Hepatocyte (in vitro differentiated cells): ENCODE data around the gene CDS2. TPM values are rescaled to one million over a fixed set of nuclear protein-coding genes. Genes with fewer than 3 reads are reported as not detected.

ENCODE experiments used
- DNase-seq: peaks from one replicate; pipeline ENCODE4 v3.0.0-alpha.2; 2016; ENCODE audit warnings: low spot score
- H2AFZ ChIP-seq: fragments of 200-600 bp; sonication (generic); 2 replicates; pipeline ENCODE4 v1.6.0; 2016; ENCODE audit warnings: antibody characterized with exemption, mild to moderate bottlenecking
- H3K27ac ChIP-seq: fragments of 200-600 bp; sonication (generic); 2 replicates; pipeline ENCODE4 v1.5.1; 2016; ENCODE audit warnings: mild to moderate bottlenecking
- H3K27me3 ChIP-seq: fragments of 200-600 bp; sonication (generic); 2 replicates; pipeline ENCODE4 v1.6.1; 2016
- H3K36me3 ChIP-seq: fragments of 200-600 bp; sonication (generic); replicated peaks from 2 replicates; pipeline ENCODE4 v1.5.1; 2016; ENCODE audit warnings: low read depth; ENCODE audit not compliant: insufficient read depth
- H3K4me1 ChIP-seq: fragments of 200-600 bp; sonication (generic); 2 replicates; pipeline ENCODE4 v1.5.1; 2016; ENCODE audit warnings: mild to moderate bottlenecking, moderate library complexity; ENCODE audit not compliant: insufficient read depth
- H3K4me2 ChIP-seq: fragments of 200-600 bp; sonication (generic); 2 replicates; pipeline ENCODE4 v1.6.0; 2016
- H3K4me3 ChIP-seq: fragments of 200-600 bp; sonication (generic); 2 replicates; pipeline ENCODE4 v1.5.1; 2016; ENCODE audit warnings: mild to moderate bottlenecking
- H3K79me2 ChIP-seq: fragments of 200-600 bp; sonication (generic); 2 replicates; pipeline ENCODE4 v1.6.0; 2017; ENCODE audit warnings: mild to moderate bottlenecking
- H3K9me2 ChIP-seq: fragments of 200-600 bp; sonication (generic); replicated peaks from 2 replicates; pipeline ENCODE4 v1.6.0; 2017; ENCODE audit warnings: mild to moderate bottlenecking; ENCODE audit not compliant: insufficient read depth
- H3K9me3 ChIP-seq: fragments of 200-600 bp; sonication (generic); 2 replicates; pipeline ENCODE4 v1.5.1; 2016; ENCODE audit warnings: low read depth, mild to moderate bottlenecking
- H4K20me1 ChIP-seq: fragments of 200-600 bp; sonication (generic); 2 replicates; pipeline ENCODE4 v1.6.0; 2016; ENCODE audit warnings: mild to moderate bottlenecking; ENCODE audit not compliant: insufficient read depth, poor library complexity, severe bottlenecking
- EZH2 ChIP-seq: fragments of 200-600 bp; sonication (generic); IDR thresholded peaks from 2 replicates; pipeline ENCODE4 v1.6.1; 2016; ENCODE audit warnings: antibody characterized with exemption, mild to moderate bottlenecking, borderline replicate concordance
- EZH2phosphoT487 ChIP-seq: fragments of 200-600 bp; sonication (generic); IDR thresholded peaks from one replicate; pipeline ENCODE4 v1.6.1; 2018; ENCODE audit warnings: antibody characterized with exemption, mild to moderate bottlenecking, low read depth, moderate library complexity; ENCODE audit not compliant: unreplicated experiment, severe bottlenecking
- WGBS: methylation state at CpG from one replicate; pipeline ENCODE4 v1.1.6; 2016; ENCODE audit warnings: low lambda C conversion rate; ENCODE audit errors: missing lambda C conversion rate; 5-methylcytosine and 5-hydroxymethylcytosine counted together
- polyA plus RNA-seq: library from polyadenylated mRNA; unstranded; fragments of >200 nt; fragmentation: Nextera tagmentation; extraction: Ambion mirVana; gene quantifications from 2 replicates; pipeline ENCODE4 v1.2.1, GENCODE V29; 2016
- total RNA-seq: library from RNA; depleted of rRNA; stranded (reverse); fragments of >200 nt; gene quantifications from 2 replicates; pipeline ENCODE4 v1.2.3, GENCODE V29; 2014
- TF ChIP-seq, protein P1 (sequence below): fragments of 200-600 bp; sonication (generic); IDR thresholded peaks from 2 replicates; pipeline ENCODE4 v1.5.1; 2016; ENCODE audit warnings: antibody characterized with exemption, mild to moderate bottlenecking; ENCODE audit not compliant: poor library complexity

Gene CDS2
- total and polyA plus RNA-seq, 2 experiments from 2014 or later: 27.0 to 48.9 TPM

DNA sequence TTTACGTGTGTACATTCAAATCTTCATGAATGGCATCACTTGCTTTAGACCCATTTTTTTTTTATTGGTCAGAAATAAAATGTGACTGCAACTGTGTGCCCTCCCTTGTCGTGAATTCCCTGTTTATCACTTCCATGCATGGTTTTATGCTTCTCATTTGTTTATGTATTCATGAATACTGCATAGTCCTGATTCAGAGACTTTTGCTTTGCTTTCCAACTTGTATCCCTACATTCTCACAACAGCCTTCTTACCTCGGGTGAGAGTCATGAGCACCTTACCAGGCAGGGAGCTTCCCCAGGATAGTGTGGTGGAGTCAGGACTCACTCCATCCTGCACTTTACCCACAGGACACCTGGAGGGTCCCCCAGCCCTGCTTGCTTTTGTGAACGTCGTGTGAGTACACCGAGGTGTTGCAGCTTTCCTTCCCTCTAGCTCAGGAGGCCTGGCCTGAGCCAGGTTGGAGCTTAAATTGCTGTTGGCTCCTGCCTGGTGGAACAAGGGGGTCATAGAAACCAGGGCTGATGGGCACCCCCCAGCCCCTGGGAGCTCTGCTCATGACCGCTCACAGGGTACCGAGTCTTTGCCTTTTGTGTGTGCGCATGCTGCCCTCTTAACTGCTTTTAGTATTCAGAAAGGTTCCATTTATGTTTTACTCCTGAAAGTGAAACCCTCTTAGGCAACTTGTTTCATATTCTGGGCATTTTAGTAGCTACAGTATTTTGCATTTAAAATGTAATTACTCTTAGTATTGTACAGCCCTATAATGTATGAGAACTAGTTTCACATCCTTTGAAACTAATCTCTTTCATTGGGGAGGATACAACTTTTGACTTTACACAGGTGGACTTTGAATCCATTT lies 66.0 kb downstream of the CDS2 start:
- Histone ChIP-seq H3K4me3 (no peak overlapping the region), H3K36me3 (no peaks in the 10 kb centered on the region), H3K4me2 (no peak overlapping the region), H2AFZ (no peak overlapping the region), H3K79me2 (no peaks in the 10 kb centered on the region), H3K9me2 (no peaks in the 10 kb centered on the region), H3K27me3 (no peaks in the 10 kb centered on the region), H3K4me1 (no peaks in the 10 kb centered on the region), H3K27ac (no peak overlapping the region), H4K20me1 (no peaks in the 10 kb centered on the region), H3K9me3 (no peaks in the 10 kb centered on the region)
- no peak for DNase-seq
- 76% methylated on average over 9 of the region's 9 CpGs for WGBS
- TF ChIP-seq, protein P1, sequence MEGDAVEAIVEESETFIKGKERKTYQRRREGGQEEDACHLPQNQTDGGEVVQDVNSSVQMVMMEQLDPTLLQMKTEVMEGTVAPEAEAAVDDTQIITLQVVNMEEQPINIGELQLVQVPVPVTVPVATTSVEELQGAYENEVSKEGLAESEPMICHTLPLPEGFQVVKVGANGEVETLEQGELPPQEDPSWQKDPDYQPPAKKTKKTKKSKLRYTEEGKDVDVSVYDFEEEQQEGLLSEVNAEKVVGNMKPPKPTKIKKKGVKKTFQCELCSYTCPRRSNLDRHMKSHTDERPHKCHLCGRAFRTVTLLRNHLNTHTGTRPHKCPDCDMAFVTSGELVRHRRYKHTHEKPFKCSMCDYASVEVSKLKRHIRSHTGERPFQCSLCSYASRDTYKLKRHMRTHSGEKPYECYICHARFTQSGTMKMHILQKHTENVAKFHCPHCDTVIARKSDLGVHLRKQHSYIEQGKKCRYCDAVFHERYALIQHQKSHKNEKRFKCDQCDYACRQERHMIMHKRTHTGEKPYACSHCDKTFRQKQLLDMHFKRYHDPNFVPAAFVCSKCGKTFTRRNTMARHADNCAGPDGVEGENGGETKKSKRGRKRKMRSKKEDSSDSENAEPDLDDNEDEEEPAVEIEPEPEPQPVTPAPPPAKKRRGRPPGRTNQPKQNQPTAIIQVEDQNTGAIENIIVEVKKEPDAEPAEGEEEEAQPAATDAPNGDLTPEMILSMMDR: no peak
- TF ChIP-seq EZH2phosphoT487: no peak
- no peak for TF ChIP-seq EZH2

DNA sequence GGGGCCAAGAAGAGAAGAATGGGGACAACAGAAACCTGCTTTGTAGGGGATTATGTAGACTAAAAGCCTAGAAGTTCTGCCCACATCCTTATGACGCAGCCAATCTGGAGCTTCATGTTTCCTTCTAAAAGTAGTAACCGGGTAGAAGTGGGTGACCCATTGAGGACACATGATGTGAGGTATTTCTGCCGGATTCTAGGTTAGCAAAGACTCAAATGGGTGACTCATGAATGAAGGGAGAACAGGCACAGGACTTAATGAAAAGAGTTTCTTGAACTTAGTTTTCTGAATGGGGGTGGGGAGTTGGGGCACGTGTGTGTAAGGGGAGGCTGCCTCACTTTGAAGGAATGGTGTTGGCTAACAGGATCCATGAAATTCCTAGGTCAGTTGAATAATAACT lies 68.8 kb downstream of the CDS2 start:
- WGBS: 88% methylated on average over 4 of the region's 4 CpGs
- DNase-seq: no peak
- H4K20me1 ChIP-seq: no peaks in the 10 kb centered on the region
- no peaks in the 10 kb centered on the region for H3K36me3 ChIP-seq
- no peak overlapping the region for H3K4me3 ChIP-seq
- H3K4me2 ChIP-seq: no peak overlapping the region
- no peak overlapping the region for H2AFZ ChIP-seq
- H3K27ac ChIP-seq: no peak overlapping the region
- H3K9me3 ChIP-seq: no peaks in the 10 kb centered on the region
- no peaks in the 10 kb centered on the region for H3K79me2 ChIP-seq
- H3K4me1 ChIP-seq: no peaks in the 10 kb centered on the region
- H3K9me2 ChIP-seq: no peaks in the 10 kb centered on the region
- TF ChIP-seq EZH2phosphoT487 (no peak), EZH2 (no peak)
- TF ChIP-seq, protein P1: no peak
- H3K27me3 ChIP-seq: no peaks in the 10 kb centered on the region

DNA sequence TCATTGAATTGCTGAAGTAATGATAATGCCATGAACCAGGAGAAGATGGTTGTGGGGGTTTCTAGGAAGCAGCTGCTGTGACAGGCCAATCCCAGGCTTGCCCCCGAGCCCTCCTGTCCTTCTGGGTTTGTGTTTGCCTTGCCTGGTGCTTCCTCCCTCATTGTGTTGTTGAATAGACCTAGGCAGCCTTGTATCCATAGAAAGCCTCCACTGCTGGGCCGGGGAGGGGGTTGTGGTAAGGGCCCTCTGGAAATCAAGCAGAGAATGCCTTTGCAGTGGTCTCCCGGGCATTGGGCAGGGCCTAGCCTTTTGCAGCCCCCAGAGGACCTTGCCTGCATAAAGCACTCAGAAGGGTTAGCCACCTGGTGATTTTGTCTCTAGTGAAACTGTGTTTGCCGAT lies 69.3 kb downstream of the CDS2 start:
- DNase-seq: no peak
- Histone ChIP-seq H3K27me3 (no peaks in the 10 kb centered on the region), H3K36me3 (no peaks in the 10 kb centered on the region), H3K79me2 (no peaks in the 10 kb centered on the region), H2AFZ (no peak overlapping the region), H4K20me1 (no peaks in the 10 kb centered on the region), H3K4me3 (no peak overlapping the region), H3K4me1 (no peaks in the 10 kb centered on the region), H3K9me3 (no peaks in the 10 kb centered on the region), H3K9me2 (no peaks in the 10 kb centered on the region), H3K27ac (no peak overlapping the region), H3K4me2 (no peak overlapping the region)
- TF ChIP-seq EZH2: no peak
- 88% methylated on average over 4 of the region's 4 CpGs for WGBS

DNA sequence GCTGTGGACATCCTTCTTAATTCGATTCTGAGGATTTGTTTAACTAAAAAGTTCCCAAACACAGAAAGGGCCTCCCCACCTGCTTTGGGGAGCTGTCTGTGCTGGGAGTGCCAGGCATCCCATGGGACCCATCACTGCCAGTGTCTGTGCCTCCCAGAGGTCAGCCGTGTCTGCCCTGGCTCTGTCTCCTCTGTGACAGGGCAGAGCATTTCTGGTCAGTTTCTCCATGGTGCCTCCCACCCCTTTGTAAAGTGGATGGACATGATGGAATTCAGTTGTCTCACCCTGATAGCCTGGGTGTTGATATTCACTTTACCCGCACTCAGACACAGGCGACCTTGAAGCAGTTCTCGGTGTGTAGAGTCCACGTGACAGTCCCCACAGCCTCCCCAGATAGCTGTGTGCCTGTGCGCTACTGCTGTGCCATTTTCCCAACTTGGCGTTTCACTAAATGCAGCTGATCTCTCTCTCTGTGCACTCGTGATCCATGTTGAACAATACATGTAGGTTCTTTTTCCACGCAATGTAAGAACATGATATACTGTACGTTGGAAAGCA lies 70.5 kb downstream of the CDS2 start:
- H3K4me1 ChIP-seq: no peaks in the 10 kb centered on the region
- H2AFZ ChIP-seq: no peak overlapping the region
- H3K27ac ChIP-seq: no peak overlapping the region
- TF ChIP-seq, protein P1: no peak
- TF ChIP-seq EZH2phosphoT487: no peak
- no peak for TF ChIP-seq EZH2
- H3K9me2 ChIP-seq: no peaks in the 10 kb centered on the region
- H3K79me2 ChIP-seq: no peaks in the 10 kb centered on the region
- H3K4me3 ChIP-seq: no peak overlapping the region
- H4K20me1 ChIP-seq: no peaks in the 10 kb centered on the region
- WGBS: 86% methylated on average over 11 of the region's 11 CpGs
- H3K4me2 ChIP-seq: no peak overlapping the region
- no peaks in the 10 kb centered on the region for H3K9me3 ChIP-seq
- H3K36me3 ChIP-seq: no peaks in the 10 kb centered on the region
- no peak for DNase-seq
- no peaks in the 10 kb centered on the region for H3K27me3 ChIP-seq
